Measurements from ENCODE around the gene PROK1. TPM values are rescaled to one million over a fixed set of nuclear protein-coding genes. Genes with fewer than 3 reads are reported as not detected.

The PROK1 gene
- total RNA-seq, 1 experiment from 2014 or later: not detected

DNA sequence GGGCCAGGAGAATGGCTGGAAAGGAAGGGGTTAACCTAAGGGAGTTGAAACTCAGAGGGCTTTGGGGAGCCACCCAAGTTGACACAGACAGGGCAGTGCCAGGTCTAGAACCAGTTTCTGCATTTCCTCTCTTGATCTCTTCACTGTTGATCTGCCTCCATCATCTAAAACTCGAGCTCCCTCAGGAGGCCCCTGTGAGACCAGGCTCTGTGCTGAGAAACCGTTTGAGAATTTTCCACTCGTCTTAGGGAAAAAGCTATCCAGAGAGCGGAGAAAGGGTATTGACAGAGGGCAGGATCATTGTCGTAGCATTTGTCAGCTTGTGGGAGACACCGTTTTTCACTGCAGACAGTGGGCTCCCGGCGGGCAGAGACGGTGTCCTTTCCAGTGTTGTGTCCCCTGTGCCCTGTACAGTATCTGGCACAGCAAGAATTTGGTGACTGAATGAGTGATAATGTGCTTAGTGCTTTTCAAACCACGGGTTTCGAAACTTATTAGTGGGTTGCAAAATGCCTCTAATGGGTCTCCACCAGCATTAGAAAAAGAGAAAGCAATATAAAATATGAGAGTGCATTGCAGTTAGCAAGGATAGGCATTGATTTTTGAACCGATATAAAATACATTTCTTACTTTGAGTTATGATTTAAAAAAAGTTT is 31.1 kb downstream of the PROK1 start:
- peak; percentile 51 for DNase-seq (ENCODE audit: low spot score)
- in situ Hi-C loops (cut with HindIII; ENCODE audit: low sequenced_read_pairs): no loop called here

DNA sequence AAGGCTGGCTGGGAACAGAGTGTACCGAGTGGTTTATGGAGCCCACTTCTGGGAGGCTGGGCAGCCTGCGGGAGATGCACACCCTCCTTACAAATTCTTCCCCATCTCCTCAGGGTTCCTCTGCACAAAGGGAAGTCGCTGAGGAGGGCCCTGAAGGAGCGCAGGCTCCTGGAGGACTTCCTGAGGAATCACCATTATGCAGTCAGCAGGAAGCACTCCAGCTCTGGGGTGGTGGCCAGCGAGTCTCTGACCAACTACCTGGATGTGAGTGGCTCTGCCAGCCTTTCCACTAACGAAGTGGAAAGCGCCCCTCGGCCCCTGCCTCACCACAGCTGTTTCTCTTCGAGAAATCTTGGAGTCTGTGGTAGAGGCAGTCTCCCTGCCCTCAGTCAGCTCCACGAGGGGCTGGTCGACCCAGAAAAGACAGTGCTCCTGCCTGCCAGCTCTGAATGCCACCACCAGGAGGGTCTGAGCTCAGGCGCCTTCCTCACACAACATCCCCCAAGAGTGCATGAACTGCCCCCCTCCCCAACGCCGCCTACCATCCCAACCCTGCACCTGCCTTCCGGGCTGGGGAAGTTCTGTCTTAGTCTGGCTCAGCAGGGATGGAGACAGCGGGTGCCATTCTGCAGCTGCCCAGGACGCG is 31.8 kb downstream of the PROK1 start:
- peak; percentile 74 for DNase-seq (ENCODE audit: low spot score)
- in situ Hi-C loops (cut with HindIII; ENCODE audit: low sequenced_read_pairs): no loop called here

DNA sequence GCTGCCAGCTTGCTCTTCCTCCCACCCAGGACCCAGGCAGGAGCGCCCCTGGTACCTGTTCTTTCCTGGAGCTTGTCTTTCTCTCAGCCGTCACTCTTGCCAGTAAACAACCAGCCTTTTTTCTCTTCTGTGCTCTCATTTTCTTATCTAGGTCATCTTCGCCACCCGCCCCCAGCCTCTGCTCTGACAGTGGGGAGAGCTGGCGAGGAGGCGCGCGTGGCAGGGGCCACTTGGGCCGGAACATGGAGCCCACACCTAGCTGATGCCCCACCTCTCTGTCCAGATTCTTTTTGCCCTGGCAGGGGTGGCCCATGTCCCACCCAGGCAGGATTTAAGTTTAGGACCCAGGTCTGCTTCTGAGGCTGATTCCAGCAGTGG is 32.3 kb downstream of the PROK1 start:
- in situ Hi-C loops (cut with HindIII; ENCODE audit: low sequenced_read_pairs): no loop called here

GRCh38 chr1:110484801-110485200 is 33.9 kb downstream of the PROK1 start:
- no peak for DNase-seq (ENCODE audit: low spot score)
- in situ Hi-C loops (cut with HindIII; ENCODE audit: low sequenced_read_pairs): no loop called here

More for the DNA sequence above, 32.3 kb downstream of the PROK1 start:
- DNase-seq (ENCODE audit: low spot score): peak; percentile 80

DNA sequence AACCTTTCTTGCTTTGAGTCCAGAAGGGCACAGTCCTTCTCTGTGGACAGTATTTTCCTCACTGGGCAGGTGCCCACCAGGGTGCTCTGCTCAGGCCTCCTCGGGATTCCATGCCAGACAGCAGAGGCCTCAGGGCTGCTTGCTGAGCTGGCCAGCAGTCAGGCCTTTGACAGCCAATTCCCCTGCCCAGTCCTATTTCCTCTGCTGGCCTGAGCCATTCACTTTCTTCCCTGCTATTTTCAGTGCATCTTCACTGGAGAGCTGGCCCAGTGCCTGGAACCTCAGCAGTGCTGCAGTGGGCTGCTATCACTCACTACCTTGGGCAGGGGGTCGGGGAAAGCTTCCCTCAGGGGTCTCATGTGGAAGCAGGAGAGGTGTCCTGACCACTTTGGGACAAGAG is 34.8 kb downstream of the PROK1 start:
- in situ Hi-C loops (cut with HindIII; ENCODE audit: low sequenced_read_pairs): no loop called here
- peak; percentile 80 for DNase-seq (ENCODE audit: low spot score)

DNA sequence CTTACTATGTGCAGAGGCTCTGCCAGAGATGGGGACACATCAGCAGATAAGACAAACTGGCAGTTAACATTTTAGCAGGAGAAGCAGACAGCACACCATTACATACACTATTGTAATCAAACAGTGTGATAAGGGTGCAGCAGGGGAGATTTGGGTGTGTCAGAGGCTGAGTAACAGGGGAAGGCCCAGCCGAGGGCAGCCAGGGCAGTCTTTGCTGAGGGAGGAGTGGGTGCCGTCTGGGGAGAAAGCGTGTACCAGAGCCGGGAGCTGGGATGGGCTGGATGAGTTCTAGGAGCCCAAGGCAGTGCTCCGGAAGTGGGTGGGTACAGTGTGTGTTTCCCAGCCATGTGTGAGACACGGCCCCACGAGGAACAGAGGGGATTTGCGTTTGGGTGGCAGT is 36.8 kb downstream of the PROK1 start:
- DNase-seq (ENCODE audit: low spot score): no peak
- in situ Hi-C loops (cut with HindIII; ENCODE audit: low sequenced_read_pairs): no loop called here

GRCh38 chr1:110488161-110488560 is 37.2 kb downstream of the PROK1 start:
- in situ Hi-C loops (cut with HindIII; ENCODE audit: low sequenced_read_pairs): no loop called here

DNA sequence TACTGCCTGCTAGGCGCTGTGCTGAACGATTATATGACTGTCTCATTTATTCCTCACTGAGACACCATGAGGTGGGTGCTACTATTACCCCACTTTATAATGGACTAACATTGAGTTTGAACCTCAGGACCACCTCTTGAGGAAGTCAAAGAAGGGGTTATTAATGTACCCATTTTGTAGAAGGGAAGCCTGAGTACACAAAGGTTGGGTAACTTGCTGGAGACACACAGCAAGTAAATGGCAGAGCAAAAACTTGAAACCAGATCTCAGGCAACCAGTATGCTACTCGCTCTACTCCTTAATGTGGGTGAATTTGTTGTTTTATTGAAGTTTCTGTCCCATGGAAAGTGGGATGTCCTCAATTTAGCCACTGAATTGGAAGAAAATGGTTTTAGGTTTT is 37.9 kb downstream of the PROK1 start:
- DNase-seq (ENCODE audit: low spot score): no peak
- in situ Hi-C loops (cut with HindIII; ENCODE audit: low sequenced_read_pairs): no loop called here

More at GRCh38 chr1:110488161-110488560, 37.2 kb downstream of the PROK1 start:
- DNase-seq (ENCODE audit: low spot score): no peak

DNA sequence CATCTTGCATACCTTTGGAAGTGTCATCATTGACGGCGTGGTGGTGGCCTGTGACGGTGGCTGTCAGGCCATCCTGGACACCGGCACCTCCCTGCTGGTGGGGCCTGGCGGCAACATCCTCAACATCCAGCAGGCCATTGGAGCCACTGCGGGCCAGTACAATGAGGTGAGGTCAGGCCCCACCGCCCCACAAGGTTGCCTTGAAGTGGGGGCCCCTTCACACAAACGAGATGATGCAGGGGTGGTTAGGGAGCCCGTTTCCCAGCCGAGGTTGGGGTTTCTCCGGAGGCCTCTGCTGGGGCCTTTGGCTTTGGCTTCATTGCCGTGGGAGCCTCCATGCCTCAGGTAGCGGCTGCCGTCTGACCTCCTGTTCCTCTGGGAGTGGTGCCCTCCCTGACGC is 38.5 kb downstream of the PROK1 start:
- no peak for DNase-seq (ENCODE audit: low spot score)
- in situ Hi-C loops (cut with HindIII; ENCODE audit: low sequenced_read_pairs): no loop called here

GRCh38 chr1:110489973-110490542 is 39.1 kb downstream of the PROK1 start:
- in situ Hi-C loops (cut with HindIII; ENCODE audit: low sequenced_read_pairs): no loop called here
- DNase-seq (ENCODE audit: low spot score): no peak

DNA sequence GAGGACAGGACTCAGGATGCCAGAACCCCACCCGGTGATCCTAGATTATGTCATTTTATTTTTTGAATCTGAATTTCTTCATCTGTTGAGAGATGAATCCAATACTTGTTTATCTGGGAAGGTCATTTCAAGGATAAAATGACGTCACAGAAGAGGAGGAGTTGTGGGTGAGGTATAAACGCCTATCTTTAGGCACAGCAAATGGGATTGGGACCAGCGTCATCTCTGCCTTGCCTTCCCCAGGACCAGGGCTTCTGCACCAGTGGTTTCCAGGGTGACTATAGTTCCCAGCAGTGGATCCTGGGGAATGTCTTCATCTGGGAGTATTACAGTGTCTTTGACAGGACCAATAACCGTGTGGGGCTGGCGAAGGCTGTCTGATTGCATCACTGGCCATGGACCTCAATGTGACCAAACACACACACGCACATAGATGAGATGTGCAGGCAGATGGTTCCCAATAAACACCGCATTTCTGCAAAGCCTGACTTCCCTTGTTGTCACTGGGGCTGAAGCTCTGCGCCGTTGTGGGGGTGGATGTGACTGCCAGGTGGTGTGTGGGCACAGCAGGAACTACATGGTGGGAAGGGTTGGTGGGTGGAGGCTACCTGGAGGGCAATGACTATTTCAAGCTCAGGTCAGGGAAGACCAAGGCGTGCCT is 40.0 kb downstream of the PROK1 start:
- in situ Hi-C loops (cut with HindIII; ENCODE audit: low sequenced_read_pairs): no loop called here
- no peak for DNase-seq (ENCODE audit: low spot score)

DNA sequence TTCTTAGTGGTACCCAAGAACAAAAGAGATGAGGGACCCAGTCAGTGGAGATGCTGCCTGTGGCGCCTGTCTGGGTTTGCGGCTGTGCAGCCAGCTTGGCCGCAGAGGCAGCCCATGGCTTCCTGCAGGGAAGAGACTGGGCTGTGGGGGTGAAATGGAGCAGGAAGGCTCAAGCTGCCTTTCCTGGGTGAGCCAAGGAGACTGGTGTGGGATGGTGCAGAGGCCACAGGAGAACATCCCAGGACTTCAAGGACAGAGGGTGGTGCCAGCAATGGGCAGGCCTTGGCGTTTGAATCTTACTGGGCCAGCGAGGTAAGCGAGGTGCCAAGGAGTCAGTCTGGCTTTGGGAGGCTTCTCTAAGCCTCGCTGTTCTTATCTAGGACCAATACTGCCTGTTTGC is 41.6 kb downstream of the PROK1 start:
- peak; percentile 80 for DNase-seq (ENCODE audit: low spot score)
- in situ Hi-C loops (cut with HindIII; ENCODE audit: low sequenced_read_pairs): no loop called here

DNA sequence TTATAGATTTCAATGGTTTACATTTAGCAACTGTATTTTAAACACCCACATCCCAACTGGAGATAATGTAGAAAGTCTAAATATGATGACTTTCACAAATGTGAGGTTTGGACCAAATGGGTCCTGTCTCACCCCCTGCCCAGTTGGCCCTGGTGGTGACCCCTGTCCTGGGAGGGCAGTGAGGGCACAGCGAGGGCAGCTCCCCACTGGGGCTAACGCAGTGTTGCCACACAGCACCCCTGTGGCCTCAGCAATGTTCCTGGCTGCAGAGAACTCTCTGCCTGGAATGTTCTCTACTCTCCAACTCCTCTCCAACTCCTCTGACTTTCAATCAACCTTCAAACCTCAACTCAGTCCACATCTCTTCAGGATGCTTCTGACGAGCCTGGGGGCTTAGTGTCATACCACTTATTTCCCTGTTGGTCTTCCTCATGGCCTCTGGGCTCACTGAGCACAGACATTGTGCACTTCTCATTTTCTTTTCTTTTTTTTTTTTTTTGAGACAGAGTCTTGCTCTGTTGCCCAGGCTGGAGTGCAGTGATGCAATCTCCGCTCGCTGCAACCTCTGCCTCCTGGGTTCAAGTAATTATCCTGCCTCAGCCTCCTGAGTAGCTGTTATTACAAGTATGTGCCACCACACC is 42.2 kb downstream of the PROK1 start:
- in situ Hi-C loops (cut with HindIII; ENCODE audit: low sequenced_read_pairs): no loop called here

GRCh38 chr1:110494036-110494435 is 43.1 kb downstream of the PROK1 start:
- in situ Hi-C loops (cut with HindIII; ENCODE audit: low sequenced_read_pairs): no loop called here
- DNase-seq (ENCODE audit: low spot score): no peak

More for the DNA sequence above, 42.2 kb downstream of the PROK1 start:
- DNase-seq (ENCODE audit: low spot score): no peak

DNA sequence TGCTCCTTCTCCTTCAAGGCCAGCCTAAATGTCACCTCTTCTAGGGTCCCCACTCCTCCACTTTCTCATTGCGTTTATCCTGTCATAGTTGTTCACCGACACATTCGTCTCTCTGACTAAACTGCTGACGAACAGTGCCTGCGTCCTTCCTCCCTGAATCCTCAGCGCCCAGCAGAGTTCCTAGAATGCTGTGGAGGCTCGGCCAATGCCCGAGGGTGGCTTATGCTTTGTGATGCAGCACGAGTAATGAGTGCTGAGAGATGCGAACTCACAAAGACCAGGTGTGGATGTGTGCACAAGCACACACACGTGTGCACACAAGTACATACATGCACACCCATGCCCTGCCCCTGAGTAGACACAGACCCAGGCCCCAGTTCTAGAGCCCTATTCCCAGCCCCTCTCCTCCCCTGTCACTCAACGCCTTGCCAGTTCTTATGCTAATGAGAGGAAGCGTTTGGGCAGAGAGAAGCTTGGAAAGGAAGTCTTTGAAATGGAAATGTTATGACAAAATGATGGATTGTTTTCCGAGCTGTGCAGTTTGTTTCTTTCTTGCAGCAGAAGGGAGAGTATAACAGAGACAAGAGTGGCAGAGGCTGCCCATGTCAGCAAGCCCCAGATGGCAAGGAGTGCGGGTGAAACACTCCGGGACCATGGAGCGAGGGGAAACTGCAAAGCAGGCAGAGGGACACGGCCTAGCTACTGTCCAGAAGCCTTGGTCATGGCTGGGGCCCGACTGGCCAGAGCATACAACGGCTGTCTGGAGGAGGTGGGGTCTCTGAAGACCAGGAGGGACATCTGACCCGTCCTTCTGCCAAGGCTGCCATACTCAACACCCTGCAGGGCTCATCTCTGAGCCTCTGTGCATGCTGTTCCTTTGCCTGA is 43.8 kb downstream of the PROK1 start:
- in situ Hi-C loops (cut with HindIII; ENCODE audit: low sequenced_read_pairs): no loop called here
- DNase-seq (ENCODE audit: low spot score): no peak

DNA sequence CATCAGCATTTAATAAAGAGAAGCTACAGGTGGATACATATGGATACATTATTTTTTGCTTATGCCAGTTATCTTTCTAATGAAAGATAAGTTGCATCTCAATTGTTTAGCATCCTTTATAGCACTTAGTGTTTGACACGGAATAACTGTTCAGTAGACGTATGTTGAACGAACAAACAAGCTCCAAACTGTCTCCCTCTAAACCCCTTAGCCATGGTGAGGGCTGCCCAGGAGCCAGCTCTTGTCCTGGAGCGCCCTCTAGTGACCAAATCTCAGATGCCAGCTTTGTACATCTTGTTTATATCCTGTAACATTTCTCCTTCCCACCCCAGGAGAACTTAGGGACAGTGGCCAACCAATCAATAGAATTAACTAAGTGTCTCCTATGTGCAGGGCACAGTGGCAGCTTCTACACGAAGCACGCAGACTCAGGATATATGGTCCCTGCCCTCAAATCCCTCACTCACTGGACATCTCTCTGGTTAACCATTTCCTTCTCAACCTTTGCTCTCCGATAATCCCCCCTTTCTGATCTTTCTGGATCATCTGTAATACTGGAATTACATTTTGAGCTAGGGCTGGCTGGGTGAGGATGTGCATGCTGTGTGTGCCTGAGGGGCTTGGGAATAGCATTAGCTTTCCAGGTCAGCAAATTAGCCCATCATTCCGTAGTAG is 45.1 kb downstream of the PROK1 start:
- DNase-seq (ENCODE audit: low spot score): peak; percentile 93
- in situ Hi-C loops (cut with HindIII; ENCODE audit: low sequenced_read_pairs): no loop called here

- in situ Hi-C loops (cut with HindIII; ENCODE audit: low sequenced_read_pairs): no loop called here
- DNase-seq (ENCODE audit: low spot score): no peak
Measured at GRCh38 chr1:110498270-110498669, 47.3 kb downstream of the PROK1 start.

- no peak for DNase-seq (ENCODE audit: low spot score)
- in situ Hi-C loops (cut with HindIII; ENCODE audit: low sequenced_read_pairs): no loop called here
Measured at GRCh38 chr1:110501488-110502132, 50.7 kb downstream of the PROK1 start.
